Measurements from ENCODE around the gene NEK10.

The NEK10 gene

DNA sequence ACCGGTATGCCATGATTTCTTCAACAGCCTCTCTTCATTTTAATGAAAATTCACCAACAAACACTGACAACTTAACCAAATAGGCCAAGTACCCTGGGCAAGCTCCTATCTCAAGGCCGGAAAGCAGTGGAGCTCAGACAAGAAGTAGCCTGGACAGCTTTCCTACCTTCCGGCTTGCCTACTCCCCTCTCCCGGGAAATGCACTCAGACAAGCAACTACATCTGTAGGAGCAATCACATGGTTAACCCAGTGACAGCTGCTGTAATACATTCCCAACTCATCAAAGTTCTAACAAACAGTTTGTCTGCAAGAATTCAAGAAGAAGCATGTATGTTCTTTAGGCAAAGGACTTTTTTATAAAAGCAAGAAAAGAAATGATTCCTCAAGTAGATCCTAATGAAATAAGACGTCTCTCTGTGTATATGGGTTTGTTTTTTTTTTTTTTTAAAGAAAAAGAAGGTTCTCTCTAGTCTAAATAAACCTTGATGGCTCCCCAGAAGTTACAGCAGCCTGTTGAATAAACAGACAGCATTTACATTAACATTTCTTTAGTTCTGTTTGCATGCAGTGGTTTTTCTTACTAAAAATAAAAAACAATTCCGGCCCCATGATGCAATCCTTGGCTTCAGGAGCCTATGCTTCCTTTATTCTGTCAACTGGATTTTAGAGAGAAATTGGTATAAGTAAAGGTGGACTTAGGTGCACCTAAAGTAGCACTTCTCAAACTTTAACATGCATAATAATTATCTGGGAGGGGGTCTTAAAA lies 278.7 kb downstream of the NEK10 start:
- no peak for DNase-seq

DNA sequence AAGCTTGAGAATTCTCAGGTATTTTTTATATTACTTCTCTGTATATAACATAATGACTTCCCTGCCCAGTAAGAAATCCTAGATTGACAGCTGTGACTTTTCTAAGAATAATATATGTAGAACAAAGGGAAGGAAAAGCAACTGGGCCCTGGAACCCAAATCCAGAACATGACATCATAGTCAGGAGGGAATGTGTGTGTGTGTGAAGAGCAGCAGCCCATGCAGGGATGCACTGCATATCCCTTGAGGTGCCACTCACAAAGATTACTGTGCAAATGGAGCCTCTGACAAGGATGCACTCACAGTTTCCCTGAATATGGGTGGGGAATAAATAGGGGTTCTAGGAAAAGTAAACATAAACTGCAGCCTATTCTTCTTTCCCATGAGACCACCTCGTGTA lies 279.5 kb downstream of the NEK10 start:
- no peak for DNase-seq

DNA sequence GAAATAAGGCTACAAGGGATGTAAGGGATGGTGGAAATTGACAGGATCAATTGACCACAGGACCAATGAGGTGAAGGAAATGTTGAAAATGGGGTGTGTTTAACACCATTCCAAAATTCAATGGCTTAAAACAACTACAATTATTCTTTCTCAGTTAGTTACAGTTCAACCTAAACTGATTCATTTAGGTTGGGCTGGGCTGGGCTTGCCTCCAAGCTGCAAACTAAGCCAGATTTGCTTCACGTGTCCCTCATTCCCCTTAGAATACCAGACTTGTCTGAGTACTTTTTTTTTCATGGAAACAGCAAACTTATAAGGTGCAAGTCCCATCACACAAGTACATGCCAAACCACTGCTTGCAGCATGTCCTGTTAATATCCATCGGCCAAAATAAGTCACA lies 280.1 kb downstream of the NEK10 start:
- DNase-seq, result no peak

DNA sequence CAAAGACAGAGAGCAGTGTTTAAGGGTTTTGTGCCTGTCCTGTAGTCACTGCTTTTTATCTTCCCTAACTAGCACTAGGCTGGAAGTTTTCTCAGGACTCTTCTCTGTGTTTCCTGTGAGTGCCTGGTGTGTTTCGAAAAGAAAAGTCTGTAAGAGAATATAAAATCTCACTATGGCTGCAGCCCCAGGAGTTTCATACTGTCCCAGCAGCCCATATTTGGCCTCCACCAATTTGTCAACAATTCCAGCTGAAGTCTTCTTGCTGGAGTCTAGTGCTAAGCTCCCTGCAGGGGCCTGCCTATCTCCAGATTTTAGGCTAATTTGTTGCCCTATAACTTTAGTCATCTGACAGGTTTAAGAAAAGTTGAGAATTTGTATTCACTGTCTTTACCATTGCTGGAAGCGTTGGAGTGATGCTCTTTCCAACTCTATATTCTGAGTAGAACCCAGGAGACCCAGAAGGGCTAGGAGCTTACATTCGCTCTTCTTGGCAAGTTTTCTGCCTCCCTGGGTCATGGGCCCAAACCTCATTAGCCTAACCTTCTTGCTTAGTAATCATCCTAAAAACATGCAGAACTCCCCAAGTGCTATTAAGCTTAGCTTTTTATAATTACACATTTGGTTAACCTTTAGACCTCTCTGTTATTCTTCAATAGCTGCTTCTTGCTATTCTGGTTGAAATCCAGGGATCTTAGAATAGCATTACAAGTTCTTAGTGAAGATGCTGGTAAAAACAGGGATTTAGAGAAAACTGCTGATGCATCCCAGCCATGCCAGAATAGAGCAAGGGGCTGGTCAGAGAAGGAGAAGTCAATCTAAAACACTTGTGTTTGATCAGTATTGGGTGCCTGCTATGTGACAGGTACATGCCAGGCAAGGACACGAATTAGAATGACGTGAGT lies 283.1 kb downstream of the NEK10 start:
- DNase-seq, result no peak

GRCh38 chr3:27081992-27082607 lies 287.1 kb downstream of the NEK10 start:
- no peak for DNase-seq

GRCh38 chr3:27081566-27081965 lies 287.6 kb downstream of the NEK10 start:
- DNase-seq, result no peak

GRCh38 chr3:27080258-27080525 lies 289.0 kb downstream of the NEK10 start:
- DNase-seq, result no peak

GRCh38 chr3:27079427-27080257 lies 289.5 kb downstream of the NEK10 start:
- no peak for DNase-seq

DNA sequence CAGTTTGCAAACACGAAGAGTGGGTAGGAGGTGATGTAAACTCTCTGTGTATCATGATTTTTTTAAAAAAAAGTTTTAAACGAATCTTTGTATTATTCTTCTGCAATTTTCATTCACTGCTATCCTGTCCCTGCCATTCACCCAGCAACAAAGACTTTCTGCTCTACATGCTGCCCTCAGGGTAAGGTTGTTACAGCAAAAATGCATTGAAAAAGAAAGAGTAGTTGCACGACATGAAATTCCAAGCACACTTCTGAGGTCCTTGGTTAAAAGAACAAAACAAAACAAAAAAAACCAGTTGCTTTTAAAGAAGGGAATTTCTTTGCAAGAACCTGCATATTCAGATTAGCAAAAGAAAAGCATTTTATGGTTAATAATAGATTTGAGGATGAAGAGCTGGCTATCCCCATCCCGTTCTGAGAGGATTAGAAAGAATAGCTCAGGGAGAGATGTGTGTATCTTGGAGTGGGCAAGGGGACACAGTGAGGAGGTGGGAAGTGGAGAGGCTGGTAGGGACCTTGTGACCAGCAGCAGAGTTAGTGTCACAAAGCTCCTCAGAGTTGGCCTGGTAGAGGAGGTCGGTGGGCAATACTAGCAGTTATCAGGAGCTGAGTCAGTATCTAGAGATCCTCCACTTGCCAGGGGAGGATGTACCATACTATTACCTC lies 290.8 kb downstream of the NEK10 start:
- DNase-seq, result no peak

- no peak for DNase-seq
Observed at GRCh38 chr3:27076815-27077630, 292.2 kb downstream of the NEK10 start.

DNA sequence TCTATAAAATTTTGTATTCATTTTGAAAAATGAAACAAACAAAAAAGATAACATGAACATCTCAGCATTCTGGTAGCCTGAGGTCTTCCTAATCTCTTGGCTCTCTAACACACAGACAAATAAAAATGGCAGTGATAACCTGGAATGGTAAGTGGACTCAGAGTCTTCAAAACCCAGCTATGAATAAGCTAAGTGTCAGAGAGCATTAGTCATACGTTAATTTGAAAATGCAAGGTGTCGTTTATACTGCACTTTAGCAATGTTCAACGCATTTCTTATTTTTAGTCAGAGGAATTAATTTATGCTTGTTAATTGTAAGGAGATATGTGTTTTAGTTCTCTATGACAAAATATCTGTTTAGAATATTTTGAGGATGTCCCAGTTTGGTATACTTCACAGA lies 294.3 kb downstream of the NEK10 start:
- DNase-seq, result no peak

- DNase-seq, result no peak
Observed at GRCh38 chr3:27073912-27074311, 295.3 kb downstream of the NEK10 start.

DNA sequence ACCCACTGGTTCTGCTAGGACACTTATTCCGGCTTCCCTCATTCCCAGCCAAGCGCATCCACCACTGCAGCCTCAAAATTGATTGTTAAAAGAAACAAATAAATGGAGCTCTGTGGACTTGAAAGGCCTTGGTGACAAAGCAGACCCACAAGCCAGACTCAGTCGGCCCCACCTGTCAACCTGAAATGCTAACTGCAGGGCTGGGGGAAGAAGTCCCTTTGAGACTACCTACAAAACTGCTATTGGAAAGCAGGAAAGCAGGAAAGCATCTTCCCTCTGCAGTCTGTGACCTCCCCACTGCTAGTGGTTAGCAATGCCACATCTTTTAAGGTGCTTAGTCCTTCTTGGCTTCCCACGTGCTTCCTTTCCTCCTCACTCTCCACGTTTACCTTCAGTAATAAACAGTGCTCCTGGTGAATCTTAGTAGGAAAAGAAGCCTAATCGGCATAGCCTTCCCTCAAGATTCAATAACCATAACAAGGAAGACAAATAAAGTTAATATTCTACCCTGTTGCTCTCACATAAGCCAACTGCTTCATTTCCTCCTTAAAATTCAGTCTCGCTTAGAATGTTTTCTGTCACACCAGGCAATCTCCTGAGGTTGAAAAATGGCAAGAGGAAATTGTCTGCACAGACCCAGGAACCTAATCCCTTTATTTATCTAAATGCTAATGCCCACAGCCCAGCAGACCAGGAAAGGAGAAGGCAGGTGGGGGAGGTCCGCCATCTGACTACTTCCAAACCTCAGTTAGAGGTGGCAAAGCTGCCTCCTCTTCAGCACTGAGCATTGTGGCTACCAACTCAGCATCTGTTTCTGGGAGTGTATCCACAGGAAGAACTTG lies 296.2 kb downstream of the NEK10 start:
- DNase-seq, result no peak

DNA sequence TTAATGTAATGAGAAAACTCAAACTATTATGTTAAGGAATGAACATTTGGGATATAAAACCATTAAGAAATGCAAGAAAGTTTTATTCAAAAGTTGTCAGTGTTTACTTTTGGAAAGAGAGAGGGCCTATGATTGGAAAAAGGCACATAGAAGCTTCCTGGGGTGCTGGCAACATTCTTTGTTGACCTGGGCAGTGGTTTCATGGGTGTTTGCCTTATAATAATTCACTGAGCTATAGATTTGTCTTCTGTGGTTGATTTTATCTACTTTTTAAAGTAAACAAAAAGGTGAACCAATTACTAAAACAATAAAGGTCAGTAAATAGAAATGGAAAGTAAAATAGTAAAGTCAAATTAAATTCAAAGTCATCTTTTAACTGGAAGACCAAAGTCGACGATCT lies 308.8 kb downstream of the NEK10 start:
- no peak for DNase-seq

All from activated CD4-positive, alpha-beta T cell treated with anti-CD3 and anti-CD28 coated beads for 4 hours (primary cell).